Tibial nerve (tissue), 4 donors: Measurements from ENCODE around the gene TRHDE.

Source experiments
- CTCF ChIP-seq, 5 experiments: fragments of 200-600 bp in 3 of 5; fragments of 450-650 bp in 2 of 5; sonication (generic) in 3 of 5; IDR thresholded peaks; one replicate each; pipeline ENCODE4 v1.5.1; 2016 to 2019; ENCODE audit warnings: antibody characterized with exemption in 5 of 5, mild to moderate bottlenecking in 3 of 5, moderate library complexity in 2 of 5
- EP300 ChIP-seq, 2 donors: sonication (generic); formaldehyde crosslinking; IDR thresholded peaks; one replicate each; pipeline ENCODE4 v1.6.1; 2017; ENCODE audit warnings: antibody characterized with exemption in 2 of 2, mild to moderate bottlenecking in 1 of 2
- POLR2A ChIP-seq, 2 donors: fragments of 450-650 bp; IDR thresholded peaks; one replicate each; pipeline ENCODE4 v1.6.1; 2017; ENCODE audit warnings: antibody characterized with exemption in 2 of 2, mild to moderate bottlenecking in 2 of 2, moderate library complexity in 2 of 2

GRCh38 chr12:72716221-72716620 lies 444.1 kb downstream of the TRHDE start:
- TF ChIP-seq CTCF (IDR thresholded peaks at IDR 0.05): no peak
- TF ChIP-seq POLR2A (IDR thresholded peaks at IDR 0.05): no peak
- TF ChIP-seq EP300 (IDR thresholded peaks at IDR 0.05): no peak
